Mucosa of stomach (tissue), 1 donor: Measurements from ENCODE around the gene SIRPG.

Source experiments
- H3K27me3 ChIP-seq: one replicate; pipeline ENCODE4 v1.7.0; 2013; ENCODE audit warnings: mild to moderate bottlenecking, low read length; ENCODE audit not compliant: control insufficient read depth, insufficient read depth
- H3K36me3 ChIP-seq: one replicate; pipeline ENCODE4 v1.7.0; 2013; ENCODE audit warnings: low read length; ENCODE audit not compliant: control insufficient read depth, insufficient read depth
- H3K4me1 ChIP-seq: one replicate; pipeline ENCODE4 v1.7.0; 2013; ENCODE audit warnings: mild to moderate bottlenecking, low read length; ENCODE audit not compliant: control insufficient read depth, insufficient read depth
- H3K4me3 ChIP-seq: one replicate; pipeline ENCODE4 v1.7.0; 2013; ENCODE audit warnings: low read length
- H3K9ac ChIP-seq: one replicate; pipeline ENCODE4 v1.7.0; 2013; ENCODE audit warnings: mild to moderate bottlenecking, low read length, moderate library complexity
- H3K9me3 ChIP-seq: one replicate; pipeline ENCODE4 v1.7.0; 2013; ENCODE audit warnings: mild to moderate bottlenecking, low read length, moderate library complexity; ENCODE audit not compliant: control insufficient read depth
- donor health status: Pancreatic carcinoma.

The SIRPG gene

DNA sequence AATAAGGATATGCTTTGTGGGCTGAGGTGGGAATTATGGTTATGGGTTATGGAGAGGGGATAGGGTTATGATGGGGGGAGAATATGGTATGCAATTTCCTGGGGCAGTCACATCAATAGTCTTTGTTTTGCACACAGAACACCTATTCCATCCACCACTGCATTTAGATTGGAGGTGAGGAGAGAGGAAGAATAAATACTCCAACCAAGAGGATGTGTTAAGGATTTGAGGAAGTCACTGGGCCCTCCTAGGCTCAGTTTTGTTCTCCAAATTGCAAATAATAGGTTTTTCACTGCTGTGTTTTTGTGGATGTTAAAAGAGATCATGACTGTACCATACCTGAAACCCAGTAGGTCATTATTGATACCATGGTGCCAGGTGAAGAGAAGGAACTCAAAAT is 29.5 kb upstream of the SIRPG start:
- Histone ChIP-seq H3K27me3 (no peaks in the 10 kb centered on the region), H3K4me1 (no peaks in the 10 kb centered on the region), H3K9ac (no peak overlapping the region), H3K4me3 (no peak overlapping the region), H3K36me3 (no peaks in the 10 kb centered on the region), H3K9me3 (no peaks in the 10 kb centered on the region)

DNA sequence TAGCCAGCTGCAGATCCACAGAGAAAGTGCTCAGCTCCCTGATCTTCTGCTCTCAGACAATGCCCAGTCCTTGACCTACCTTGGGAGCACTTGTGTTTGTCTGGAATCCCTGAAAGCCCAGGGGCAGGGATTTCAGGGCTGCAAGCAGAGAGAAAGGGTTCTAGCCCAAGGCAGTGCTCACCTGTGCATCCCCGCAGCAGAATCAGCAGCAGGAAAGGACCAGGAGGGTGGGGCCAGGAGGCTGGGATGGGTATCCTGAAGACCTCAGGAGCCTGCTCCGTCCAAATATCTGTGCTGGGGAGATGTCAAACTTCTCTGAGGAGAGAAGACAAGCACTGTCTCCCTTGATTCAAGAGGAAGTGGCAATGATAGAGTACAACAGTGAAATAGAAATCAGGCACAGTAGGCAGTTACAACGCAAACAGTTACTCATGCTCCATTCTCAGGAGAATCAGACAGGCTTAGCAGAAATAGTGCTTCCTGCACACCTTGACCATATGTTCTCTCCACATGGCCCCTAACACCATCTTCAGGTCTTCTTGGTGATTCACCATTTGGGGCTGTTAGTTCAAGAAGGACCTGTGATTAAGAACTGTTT is 28.7 kb upstream of the SIRPG start:
- Histone ChIP-seq H3K9ac (no peak overlapping the region), H3K9me3 (no peaks in the 10 kb centered on the region), H3K36me3 (no peaks in the 10 kb centered on the region), H3K4me1 (no peaks in the 10 kb centered on the region), H3K27me3 (no peaks in the 10 kb centered on the region), H3K4me3 (no peak overlapping the region)

DNA sequence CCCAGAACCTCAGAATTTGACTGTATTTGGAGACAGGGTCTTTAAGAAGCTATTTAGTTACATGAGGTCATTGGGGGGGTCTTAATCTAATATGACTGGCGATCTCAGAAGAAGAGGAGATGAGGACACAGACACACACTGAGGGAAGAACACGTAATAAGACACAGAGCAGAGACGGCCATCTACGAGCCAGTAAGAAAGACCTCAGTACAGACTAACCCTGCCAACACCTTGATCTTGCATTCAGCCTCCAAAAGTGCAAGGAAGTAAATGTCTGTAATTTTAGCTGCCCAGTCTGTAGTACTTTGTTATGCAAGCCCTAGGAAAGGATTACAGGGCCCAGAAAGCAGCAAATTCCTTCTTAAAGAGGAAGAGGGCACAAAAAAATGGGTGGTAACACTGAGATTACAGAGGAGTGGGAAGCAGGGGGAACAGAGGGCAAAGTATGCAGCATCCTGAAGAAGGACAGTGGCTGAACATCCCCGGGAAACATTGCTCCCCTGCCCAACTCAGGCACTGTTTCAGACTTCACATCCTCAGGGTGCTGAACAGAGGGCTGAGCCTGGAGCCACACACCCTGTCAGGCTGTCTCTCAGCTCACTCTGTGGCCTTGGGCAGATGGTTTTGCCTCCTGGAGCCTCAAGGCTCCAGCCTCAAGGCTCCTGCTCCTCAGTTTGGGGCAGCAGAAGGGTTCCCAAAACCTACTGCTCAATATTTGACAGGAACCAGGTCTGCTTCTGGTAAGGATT is 27.9 kb upstream of the SIRPG start:
- Histone ChIP-seq H3K4me1 (no peaks in the 10 kb centered on the region), H3K4me3 (no peak overlapping the region), H3K9me3 (no peaks in the 10 kb centered on the region), H3K36me3 (no peaks in the 10 kb centered on the region), H3K27me3 (no peaks in the 10 kb centered on the region), H3K9ac (no peak overlapping the region)

DNA sequence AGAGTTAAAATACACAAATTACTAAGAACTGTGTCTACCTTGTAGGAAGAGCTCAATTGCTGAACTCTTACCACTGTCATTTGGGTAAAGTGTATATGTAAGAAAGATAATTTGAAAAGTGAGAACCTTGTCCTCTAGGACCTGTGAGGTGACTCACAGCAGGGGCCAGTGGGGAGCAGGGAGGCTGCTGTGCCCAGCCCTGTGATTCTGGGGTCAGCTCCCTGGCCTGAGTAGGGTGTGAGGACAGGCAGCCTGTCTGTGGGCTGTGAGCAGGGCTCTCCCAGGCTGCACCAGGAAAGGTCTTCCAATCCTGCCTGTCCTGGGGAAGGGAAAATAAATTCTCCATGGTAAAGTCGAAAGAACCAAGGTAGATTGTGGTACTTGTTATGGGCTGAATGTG is 27.3 kb upstream of the SIRPG start:
- H3K9me3 ChIP-seq: no peaks in the 10 kb centered on the region
- H3K4me3 ChIP-seq: no peak overlapping the region
- H3K36me3 ChIP-seq: no peaks in the 10 kb centered on the region
- no peaks in the 10 kb centered on the region for H3K4me1 ChIP-seq
- H3K27me3 ChIP-seq: no peaks in the 10 kb centered on the region
- H3K9ac ChIP-seq: no peak overlapping the region

DNA sequence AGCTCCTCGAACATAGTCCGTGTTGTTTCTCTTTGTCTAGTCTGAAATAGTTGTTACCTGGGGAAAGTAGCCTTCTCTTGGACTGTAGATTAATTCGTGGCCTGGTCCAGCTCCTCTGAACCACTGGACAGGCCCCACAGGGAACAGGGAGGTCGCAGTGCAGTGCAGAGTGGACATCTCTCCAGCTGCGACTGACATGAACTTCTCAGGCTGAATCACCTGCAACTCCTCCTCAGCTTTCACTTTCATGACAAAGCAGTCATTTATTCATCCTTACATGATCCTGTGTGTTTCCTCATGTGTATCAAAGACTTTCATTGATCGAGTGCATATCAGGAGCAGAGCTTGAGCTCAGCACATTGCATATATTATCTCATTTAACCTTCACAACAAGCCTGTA is 19.1 kb upstream of the SIRPG start:
- Histone ChIP-seq H3K27me3 (peaks cover 4% of the 10 kb centered on the region), H3K9ac (no peak overlapping the region), H3K4me3 (no peak overlapping the region), H3K4me1 (no peaks in the 10 kb centered on the region), H3K36me3 (no peaks in the 10 kb centered on the region), H3K9me3 (no peaks in the 10 kb centered on the region)

DNA sequence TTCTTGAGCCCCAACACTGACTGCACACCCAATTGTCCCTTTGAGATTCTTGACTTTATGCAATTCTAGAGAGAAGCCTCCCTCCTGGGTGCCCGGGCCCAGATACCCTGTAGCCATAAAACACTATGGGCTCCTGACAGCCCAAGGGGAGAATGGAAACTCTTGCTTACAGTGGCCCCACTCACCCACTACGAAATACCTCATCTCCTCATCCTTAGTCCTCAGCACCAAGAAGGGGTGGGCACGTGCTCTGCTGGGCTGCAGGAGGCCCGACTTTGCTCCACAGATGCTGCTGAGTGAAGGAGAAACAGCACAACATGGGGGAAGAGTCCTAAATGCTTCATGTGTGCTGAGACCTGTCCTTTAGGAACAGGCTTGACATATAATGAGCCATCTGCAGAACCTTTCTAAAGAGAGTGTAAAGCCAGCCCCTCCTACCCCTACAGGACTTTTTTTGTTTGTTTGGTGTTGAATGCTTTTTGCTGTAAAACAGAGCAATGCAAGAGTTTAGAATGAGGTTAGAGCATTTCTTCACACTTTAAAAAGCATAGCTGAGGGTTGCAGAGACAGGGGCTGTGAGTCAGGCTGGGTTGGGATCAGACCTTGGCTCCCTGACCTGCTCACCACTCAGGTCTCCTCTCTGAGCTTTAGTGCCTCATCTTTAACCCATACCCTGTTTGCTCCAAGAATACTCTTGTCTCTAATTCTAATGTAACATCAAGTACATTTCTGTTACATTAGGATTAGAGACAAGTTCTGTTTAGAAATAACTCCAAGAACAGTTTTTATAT is 17.6 kb upstream of the SIRPG start:
- Histone ChIP-seq H3K4me1 (no peaks in the 10 kb centered on the region), H3K27me3 (peaks cover 4% of the 10 kb centered on the region), H3K9ac (no peak overlapping the region), H3K36me3 (no peaks in the 10 kb centered on the region), H3K9me3 (no peaks in the 10 kb centered on the region), H3K4me3 (no peak overlapping the region)

DNA sequence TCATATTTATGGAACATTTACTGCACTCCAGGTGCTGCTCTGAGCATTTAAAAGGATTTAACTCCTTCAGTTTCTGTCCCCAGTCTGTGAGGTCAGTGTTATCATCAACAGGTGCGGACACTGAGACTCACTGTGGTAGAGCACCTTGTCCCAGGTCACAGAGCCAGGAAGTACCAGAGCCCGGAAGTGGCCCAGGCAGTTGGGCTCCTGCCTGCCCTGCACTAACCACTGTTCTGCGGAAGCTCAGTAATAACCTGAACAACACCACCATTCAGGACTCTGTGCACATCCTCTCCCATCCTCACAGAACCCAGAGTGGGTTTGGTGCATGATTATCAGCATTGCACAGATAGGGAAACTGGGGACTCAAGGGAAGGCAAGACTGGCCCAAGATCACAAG is 16.8 kb upstream of the SIRPG start:
- peaks cover 4% of the 10 kb centered on the region for H3K27me3 ChIP-seq
- no peaks in the 10 kb centered on the region for H3K9me3 ChIP-seq
- no peak overlapping the region for H3K4me3 ChIP-seq
- H3K36me3 ChIP-seq: no peaks in the 10 kb centered on the region
- no peak overlapping the region for H3K9ac ChIP-seq
- no peaks in the 10 kb centered on the region for H3K4me1 ChIP-seq

DNA sequence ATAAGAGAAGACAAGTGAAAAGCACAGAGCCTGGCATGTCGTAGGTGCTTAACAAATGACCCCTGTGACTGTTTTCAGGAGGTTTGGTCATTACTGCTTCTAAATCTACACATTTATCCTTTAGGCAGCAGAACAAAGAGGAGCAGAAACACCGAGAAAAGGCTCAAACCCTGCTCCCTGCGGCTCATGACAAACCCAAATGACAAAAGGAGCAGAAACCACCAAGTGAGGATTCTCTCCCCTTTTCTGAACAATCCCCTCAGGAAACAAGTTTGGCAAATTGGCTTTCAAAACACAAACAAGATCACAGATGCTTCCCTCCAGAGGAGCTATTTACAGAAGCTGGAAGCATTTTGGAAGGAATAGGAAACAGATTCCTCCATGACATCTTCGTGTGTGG is 15.8 kb upstream of the SIRPG start:
- Histone ChIP-seq H3K4me1 (no peaks in the 10 kb centered on the region), H3K4me3 (no peak overlapping the region), H3K27me3 (peaks cover 4% of the 10 kb centered on the region), H3K9me3 (no peaks in the 10 kb centered on the region), H3K36me3 (no peaks in the 10 kb centered on the region), H3K9ac (no peak overlapping the region)

DNA sequence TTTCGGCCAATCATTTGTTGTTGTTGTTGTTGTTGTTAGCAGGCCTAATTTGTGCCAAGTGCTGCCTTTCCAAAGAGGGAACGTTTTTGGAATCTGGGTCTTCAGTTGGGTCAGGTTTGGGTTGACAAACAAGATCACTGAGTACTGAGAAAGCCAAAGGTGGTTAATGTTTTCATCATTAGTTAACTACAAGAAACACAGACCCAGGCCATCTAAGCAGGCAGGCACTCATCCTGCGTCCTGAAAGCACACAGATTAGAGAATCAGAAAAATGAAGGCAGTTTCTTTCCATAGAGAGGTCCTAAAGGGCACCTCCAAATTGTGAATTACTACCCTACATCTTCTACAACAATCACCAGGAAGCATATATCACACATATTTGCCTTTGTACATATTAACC is 15.1 kb upstream of the SIRPG start:
- Histone ChIP-seq H3K9me3 (no peaks in the 10 kb centered on the region), H3K4me1 (no peaks in the 10 kb centered on the region), H3K36me3 (no peaks in the 10 kb centered on the region), H3K9ac (no peak overlapping the region), H3K27me3 (peaks cover 4% of the 10 kb centered on the region), H3K4me3 (no peak overlapping the region)

DNA sequence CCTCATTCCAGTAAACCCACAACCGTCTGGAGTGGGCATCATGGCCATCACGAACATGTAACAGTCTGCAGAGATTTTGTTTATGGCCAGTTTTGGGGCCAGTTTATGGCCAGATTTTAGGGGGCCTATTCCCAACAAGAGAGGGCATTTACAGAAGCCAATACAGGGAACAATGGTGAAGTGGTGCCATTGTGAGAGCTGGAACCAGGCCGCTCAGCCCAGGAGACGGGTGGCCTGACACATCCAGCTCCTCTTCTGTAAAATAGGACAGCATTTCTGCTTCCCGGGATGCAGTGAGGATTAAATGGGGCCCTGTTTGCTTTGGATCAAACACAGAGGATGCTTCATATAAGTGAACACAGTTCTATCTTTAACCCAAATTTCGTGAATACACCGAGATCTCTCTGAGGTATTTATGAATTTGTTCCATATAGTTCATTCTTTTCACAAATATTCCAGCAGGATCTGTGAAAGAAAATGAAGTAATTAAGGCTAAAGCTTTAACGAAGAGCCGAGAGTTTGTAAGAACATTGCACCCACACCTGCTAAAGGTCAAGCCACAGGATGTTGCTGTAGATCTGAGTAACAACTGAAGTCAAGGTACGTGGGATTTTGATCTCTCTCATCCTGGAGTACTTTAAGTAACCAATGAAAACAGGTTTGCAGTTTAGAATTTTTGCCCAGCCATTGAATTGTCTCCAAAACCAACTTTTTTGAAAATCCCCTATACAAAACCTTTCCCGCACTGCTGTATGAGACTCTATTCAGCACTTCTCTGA is 14.5 kb upstream of the SIRPG start:
- Histone ChIP-seq H3K9me3 (no peaks in the 10 kb centered on the region), H3K36me3 (no peaks in the 10 kb centered on the region), H3K27me3 (peaks cover 2% of the 10 kb centered on the region), H3K9ac (no peak overlapping the region), H3K4me3 (no peak overlapping the region), H3K4me1 (no peaks in the 10 kb centered on the region)

DNA sequence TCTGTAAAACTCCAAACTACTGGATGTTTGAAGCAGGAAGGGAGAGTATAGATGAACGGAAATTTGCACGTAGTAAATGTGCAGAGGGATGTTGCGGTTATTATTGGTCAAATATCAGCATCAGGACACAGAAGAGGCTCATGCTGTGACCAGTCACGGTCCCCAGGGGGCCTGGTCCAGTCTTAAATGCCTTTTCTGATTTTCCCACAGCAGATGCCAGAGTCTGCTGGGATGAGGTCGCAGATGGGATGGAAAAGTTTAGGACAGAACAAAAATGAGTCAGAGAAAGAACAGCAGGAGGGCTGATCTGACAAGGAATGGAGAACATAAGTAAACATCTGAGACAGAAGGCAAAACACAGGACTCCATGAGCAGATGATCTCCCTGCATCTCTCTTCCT is 11.7 kb upstream of the SIRPG start:
- Histone ChIP-seq H3K27me3 (no peaks in the 10 kb centered on the region), H3K4me1 (no peaks in the 10 kb centered on the region), H3K36me3 (no peaks in the 10 kb centered on the region), H3K9me3 (no peaks in the 10 kb centered on the region), H3K9ac (no peak overlapping the region), H3K4me3 (no peak overlapping the region)
